Right ventricle myocardium inferior (tissue), 1 donor: Measurements from ENCODE around the gene TRAF1. TPM values are rescaled to one million over a fixed set of nuclear protein-coding genes. Genes with fewer than 3 reads are reported as not detected.
A peak's percentile ranks its signal among the peaks of the same experiment; 100 is the strongest.

Source experiments
- ATAC-seq: fragments of 200-7000 bp; cut with Tn5 transposase; one replicate; pipeline ENCODE4 v1.9.1; 2020; ENCODE audit warnings: mild to moderate bottlenecking, moderate library complexity
- DNase-seq: peaks from one replicate; pipeline ENCODE4 v3.0.0; 2021; ENCODE audit errors: missing footprints
- intact Hi-C: fragments of 100-400 bp; cut with DNase I; formaldehyde crosslinking; loops from one replicate; pipeline ENCODE4 v1.11.0; 2022
- total RNA-seq: library from RNA; stranded (reverse); fragmentation: NEBNext Ultra II Directional; extraction: Animal tissue kit (Norgen Biotek cat#: 25700); gene quantifications from one replicate; pipeline ENCODE4 v1.2.1, GENCODE V29; 2021
- donor health status: DM: no; HTN: yes; CAD: no; lungs with severe emphysema.

Gene TRAF1
- total RNA-seq, 1 donor from 2014 or later: 2.1 TPM

- ATAC-seq (no peak), DNase-seq (no peak)
- intact Hi-C loops: no loop called here
Measured at GRCh38 chr9:120878188-120879130, 48.1 kb downstream of the TRAF1 start.

- DNase-seq (peak; percentile 87), ATAC-seq (peak; percentile 49)
- intact Hi-C loops: no loop called here
Measured at GRCh38 chr9:120877276-120878034, 49.1 kb downstream of the TRAF1 start.

GRCh38 chr9:120876842-120877240 lies 49.8 kb downstream of the TRAF1 start, which contains the start of gene PHF19:
TSS of gene PHF19 (minus strand) at chr9:120877188. CDS start at chr9:120874741, 2,447 bp downstream.
- peak; percentile 30 for ATAC-seq
- peak; percentile 76 for DNase-seq
- intact Hi-C loops: no loop called here

GRCh38 chr9:120875954-120876841 lies 50.4 kb downstream of the TRAF1 start:
- DNase-seq (peak; percentile 93), ATAC-seq (peak; percentile 82)
- intact Hi-C loops: no loop called here

DNA sequence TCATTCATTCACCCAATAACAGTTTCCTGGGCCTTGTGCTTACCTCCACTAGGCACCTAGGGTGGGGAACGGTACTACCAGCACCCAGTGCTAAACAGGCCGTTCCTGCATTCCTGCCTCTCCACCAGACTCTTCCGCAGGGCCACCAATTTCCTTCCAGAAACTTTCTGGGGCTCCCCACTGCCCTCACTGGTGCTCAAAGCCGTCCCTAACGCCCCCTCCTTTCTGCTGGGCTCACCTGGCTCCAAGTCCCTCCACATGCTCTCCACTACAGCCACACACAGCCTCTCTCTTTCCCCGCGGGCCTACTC lies 51.0 kb downstream of the TRAF1 start:
- no peak for ATAC-seq

GRCh38 chr9:120875195-120875565 lies 51.4 kb downstream of the TRAF1 start:
- ATAC-seq: no peak
- intact Hi-C loops: no loop called here
- DNase-seq: no peak

More for the DNA sequence above, 51.0 kb downstream of the TRAF1 start:
- DNase-seq: no peak
- intact Hi-C loops: no loop called here

DNA sequence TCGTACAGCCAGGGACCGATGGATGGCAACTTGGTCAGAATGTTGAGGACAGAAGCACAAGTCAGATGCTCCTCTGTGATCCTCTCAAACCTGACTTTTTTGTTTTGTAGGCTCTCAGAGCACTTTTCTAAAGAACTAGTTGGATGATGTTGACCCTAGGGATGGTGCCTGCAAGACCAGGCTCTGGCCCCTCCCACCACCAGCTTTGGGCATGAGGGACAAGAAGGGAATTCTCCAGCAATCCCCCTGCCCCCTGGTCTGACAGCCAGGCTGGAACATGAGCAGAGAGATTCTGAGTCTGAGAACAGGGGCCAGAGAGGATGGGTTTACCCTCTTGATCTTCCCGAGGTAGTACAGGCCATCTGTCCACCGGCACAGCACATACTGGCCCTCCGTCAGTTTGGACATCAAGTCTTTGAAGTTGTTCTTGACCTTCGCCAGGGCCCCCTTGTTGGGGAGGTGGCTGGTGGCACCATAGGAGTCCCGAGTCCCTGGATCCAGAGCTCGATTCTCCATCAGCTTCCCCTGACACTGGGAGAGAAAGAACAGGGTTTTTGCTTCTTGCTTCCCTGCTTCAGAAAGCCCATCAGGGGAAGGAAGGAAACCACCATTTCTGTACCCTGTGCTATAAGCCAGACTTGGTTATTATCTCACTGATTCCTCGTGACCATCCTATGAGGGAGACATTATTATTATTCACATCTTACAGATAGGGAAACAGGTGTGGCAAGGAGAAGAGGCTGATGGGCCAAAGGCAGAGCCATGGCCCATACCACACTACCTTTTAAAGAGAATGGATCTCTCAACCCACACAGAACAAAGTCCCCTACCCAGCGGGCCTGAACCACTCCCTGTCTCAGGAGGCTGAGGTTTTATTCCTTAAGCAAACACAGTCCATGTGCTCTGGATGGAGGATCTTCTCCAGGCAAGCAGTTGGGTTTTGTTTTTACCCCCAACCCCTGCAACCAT lies 52.1 kb downstream of the TRAF1 start:
- no peak for DNase-seq
- intact Hi-C loops: no loop called here
- no peak for ATAC-seq

DNA sequence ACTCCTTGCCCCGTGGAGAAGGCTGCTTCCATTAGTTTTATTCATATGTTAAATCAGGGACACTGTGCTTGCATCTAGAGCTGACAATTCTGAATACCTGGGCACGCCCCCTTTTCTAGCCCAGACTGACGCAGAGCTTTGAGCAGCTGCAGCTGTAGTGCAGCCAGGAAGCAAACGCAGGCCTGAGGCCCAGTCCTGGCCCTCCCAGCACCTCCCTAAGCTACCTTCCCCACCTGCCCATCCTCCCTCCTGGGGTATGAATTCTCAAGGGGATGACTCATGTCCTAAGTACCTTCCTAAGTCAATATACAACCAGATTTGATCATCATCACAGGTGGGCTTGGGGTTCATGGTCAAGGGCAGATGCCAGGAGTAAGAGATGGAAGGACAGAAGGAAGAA lies 53.1 kb downstream of the TRAF1 start:
- intact Hi-C loops: no loop called here
- DNase-seq (no peak), ATAC-seq (no peak)

- ATAC-seq (no peak), DNase-seq (no peak)
- intact Hi-C loops: no loop called here
Measured at GRCh38 chr9:120872791-120873502, 53.6 kb downstream of the TRAF1 start.

DNA sequence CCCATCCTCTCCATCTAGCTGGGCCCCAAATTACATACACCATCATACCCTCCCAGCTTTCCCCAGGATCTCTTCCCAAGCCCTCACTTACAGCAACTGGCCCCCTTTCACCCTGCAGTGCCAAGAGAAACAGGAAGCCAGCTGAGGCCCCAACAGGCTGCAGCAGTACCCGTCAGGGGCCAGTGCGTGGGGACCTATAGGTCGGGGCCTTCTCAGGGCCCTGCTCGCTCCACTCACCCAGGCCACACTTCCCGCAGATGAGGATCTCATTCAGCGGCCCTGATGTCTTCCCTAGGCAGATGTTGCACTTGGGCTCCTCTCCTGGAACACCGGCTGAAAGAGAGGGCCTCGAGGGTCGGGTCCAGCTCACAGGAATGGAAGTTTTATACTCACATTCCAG lies 56.4 kb downstream of the TRAF1 start:
- ATAC-seq: no peak
- intact Hi-C loops: no loop called here

DNA sequence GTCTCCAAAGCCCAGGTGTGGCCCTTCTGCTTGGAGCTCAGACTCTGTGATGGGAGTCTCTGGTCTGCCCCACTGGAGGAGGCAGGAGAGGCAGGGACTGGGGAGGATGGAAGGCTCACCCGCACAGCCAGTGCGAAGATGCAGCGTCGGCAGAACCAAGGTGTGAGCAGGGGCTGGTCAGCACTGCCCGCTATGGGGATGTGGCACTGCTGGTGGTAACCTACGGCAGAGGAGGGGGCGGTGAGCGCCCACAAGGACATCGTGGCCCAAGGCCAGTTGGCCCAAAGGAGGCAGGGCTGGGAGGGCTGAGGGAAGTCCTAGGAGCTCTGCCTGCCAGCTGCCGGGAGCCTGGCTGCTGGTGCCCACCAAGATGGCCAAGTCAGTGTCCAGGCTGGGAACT lies 56.9 kb downstream of the TRAF1 start:
- ATAC-seq (no peak), DNase-seq (no peak)
- intact Hi-C loops: loop anchor here (2.0 to 5.0 kb wide), 3 partner anchors 27 to 77 kb away; partner anchors contain the start of genes FBXW2 and PSMD5

More for the DNA sequence above, 56.4 kb downstream of the TRAF1 start:
- no peak for DNase-seq

DNA sequence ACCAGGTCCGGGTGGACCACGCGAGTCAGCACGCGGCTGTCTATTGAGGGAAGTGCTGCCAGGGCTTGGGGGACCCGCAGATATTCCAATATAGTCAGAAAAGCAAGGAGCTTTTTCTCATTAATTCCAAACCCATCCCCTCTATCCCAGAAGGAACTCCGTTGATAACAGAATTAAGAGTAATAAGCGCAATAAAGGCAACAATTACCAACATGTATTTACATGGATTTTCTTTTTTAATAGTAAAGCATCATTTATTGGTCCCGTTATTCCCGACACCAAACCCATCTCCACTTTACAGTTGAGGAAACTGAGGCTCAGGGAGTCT lies 57.3 kb downstream of the TRAF1 start:
- intact Hi-C loops: loop anchor here (2.0 to 5.0 kb wide), 3 partner anchors 27 to 77 kb away; partner anchors contain the start of genes FBXW2 and PSMD5
- DNase-seq (no peak), ATAC-seq (no peak)

- intact Hi-C loops: loop anchor here (2.0 to 5.0 kb wide), 3 partner anchors 26 to 77 kb away; partner anchors contain the start of genes FBXW2 and PSMD5
- peak; percentile 95 for ATAC-seq
- DNase-seq: peak; percentile 98
Measured at GRCh38 chr9:120868676-120869359, 57.8 kb downstream of the TRAF1 start.

DNA sequence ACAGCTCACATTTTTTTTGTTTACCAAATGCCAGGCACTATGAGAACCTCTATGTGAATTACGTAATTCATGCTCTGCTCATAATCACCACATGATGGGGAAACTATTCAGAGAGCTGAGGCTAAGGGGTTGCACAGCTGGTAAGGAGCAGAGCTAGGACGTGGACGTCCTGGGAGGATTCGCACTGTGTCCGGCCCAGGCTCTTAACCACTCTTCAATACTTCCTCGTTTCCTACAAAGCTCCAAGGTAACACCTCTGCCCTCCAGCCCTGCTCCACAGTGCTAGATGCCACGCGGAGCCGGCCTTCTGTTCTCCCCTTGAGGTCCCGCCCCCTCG lies 58.3 kb downstream of the TRAF1 start:
- intact Hi-C loops: loop anchor here (2.0 to 5.0 kb wide), 3 partner anchors 26 to 76 kb away; partner anchors contain the start of genes FBXW2 and PSMD5
- ATAC-seq: no peak
- no peak for DNase-seq

- ATAC-seq: no peak
- DNase-seq: no peak
- intact Hi-C loops: loop anchor here (2.0 to 5.0 kb wide), 3 partner anchors 25 to 76 kb away; partner anchors contain the start of genes FBXW2 and PSMD5
Measured at GRCh38 chr9:120867676-120868338, 58.8 kb downstream of the TRAF1 start.

GRCh38 chr9:120866651-120867050 lies 59.9 kb downstream of the TRAF1 start:
- ATAC-seq (no peak), DNase-seq (no peak)
- intact Hi-C loops: loop anchor here (5.0 kb wide), 1 partner anchor 74 kb away; the partner anchor contains the start of gene FBXW2
